Fibroblast of skin of right biceps (primary cell): ENCODE data around the gene SGMS1.

Source experiments
- DNase-seq: peaks from one replicate; pipeline ENCODE4 v3.0.0-alpha.2; 2013

Gene SGMS1

DNA sequence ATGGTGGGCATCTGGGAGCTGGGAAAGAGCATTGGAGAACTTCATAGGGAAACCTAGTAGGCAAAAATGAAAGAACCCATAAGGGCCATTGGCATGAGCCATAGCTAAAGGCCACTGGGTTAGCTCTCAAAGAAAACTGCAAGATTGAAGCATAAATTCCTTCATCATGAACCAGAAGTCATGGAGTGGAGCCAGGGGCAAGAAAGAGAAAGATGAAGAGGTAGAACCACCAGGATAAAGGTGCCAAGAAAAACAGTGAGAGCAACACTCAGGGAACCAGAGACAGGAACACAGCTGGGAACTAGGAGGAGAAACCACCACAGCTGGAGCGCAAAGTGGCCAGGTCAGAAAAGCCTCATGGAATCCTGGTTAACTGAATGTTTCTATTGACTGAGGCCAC lies 11.5 kb upstream of the SGMS1 start:
- DNase-seq: peak; percentile 80

DNA sequence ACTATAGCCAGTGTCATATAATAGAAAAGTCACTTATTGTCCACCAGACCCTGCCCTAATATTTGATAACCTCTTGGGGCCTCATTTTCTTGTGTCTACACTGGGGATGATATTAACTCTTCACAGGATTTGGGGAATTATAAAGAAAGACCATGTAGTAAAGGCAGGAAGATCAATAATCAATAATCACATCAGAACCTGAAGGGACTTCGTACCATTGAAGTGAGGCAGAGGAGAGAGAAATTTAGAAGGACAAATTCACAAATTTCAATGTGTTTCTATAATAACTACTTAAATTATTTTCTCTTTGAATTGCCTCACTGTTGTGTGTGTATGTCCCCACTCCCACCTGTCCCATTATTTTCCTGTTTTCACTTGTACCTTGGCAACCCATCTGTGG lies 10.7 kb upstream of the SGMS1 start:
- DNase-seq: no peak

DNA sequence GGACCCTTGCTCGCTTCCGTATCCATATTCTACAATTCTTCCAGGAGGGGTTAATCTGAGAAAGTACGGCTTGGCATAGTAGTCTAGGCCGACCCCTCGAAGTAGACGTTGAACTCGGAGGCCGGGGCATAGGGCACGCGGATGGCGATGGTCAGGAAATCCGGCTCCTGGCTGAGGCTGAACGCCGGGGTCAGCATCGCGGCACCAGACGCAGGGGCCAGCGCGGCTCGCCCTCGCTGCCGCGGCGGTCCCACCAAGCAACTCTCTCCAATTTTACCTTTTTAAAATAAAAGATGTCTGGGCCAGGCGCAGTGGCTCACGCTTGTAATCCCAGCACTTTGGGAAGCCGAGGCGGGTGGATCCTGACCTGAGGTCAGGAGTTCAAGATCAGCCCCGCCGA lies 7.3 kb upstream of the SGMS1 start:
- DNase-seq: no peak

DNA sequence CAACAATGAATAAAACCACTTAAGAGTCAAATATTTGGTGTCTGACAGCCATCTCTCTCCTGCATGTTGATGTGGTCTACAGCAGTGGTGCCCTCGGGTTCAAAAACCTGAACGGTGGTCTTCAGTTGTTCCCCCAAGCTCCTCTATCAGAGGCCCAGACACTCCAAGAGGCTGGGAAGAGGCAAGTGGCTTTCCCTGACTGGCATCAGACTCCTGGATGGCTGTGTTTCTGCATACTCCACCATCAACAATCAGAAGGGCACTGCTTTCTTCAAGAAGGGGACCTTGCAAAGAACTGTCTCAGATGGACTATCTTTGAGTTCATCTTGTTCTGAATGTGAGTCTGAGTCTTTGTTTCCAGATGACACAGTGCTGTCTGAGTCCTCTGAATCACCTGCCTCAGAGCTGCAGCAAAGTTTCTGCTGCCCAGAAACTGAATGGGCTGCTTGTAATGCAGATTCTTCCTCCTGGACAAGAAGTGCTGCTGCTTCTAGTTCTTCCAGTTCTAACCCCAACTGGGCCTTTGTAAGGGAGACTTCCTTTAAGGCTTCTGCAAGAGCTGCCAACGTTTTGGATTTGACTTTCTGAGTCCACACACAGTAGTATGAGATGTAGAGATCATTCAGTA lies 5.9 kb upstream of the SGMS1 start:
- DNase-seq: no peak

DNA sequence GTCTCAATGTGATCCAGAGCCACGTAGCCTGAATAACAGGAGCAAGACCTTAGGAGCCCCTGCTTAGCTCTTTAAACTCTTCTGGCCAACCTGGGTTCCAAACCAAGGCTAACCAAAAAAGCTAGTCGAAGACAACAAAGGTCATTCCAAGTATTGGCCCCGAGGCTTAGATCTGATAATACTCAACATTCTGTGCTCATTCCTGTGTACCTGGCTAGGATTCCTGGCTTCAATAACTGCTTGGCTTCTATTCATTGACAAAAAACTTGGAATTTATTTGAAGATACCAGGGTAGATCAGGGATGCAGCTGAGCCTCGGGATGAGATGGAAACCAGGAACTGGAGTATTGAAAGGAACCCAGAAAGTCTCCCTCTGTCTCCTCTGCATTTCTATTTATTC lies 4.1 kb upstream of the SGMS1 start:
- DNase-seq: no peak

DNA sequence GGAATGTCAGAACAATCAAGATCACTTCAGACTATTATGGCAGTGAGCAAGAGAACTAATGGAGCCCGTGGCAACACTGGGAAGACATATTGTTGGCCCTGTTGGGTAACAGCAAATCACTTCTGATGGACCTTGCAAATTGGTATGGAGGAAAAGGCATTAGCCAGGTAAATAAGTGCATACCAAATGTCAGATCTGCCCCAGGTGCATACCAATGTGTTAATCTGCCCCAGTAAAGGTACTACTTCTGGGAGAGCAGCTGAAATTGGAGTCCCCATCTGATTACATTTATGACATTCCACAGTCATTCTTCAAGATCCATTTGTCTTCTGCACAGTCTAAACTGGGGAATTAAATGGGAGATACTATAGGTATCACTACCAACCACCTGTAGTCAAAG lies 3.7 kb upstream of the SGMS1 start:
- DNase-seq: no peak

DNA sequence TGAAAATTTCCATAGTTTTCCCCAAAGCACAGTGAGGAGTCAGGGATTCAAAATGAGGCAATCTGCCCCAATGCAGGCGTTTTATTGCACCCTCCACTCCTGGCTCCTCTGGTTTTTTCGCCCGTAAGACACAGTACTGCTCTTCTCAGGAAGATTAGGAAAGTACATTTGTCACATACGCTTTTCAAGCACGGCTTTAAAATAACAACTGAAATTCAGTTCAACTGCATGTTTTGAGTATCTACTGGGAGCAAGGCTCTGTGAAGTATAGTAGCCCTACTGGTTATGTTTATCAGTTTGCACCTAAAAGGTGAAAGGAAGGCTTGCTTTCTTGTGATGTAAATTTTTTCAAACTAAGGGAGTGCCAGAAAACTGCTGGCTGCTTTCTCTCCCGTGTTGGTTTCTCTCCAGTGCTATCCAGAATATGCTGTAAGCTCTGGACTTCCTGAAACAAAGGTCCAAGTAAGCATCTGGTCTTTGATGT lies 1.9 kb upstream of the SGMS1 start:
- DNase-seq: no peak

DNA sequence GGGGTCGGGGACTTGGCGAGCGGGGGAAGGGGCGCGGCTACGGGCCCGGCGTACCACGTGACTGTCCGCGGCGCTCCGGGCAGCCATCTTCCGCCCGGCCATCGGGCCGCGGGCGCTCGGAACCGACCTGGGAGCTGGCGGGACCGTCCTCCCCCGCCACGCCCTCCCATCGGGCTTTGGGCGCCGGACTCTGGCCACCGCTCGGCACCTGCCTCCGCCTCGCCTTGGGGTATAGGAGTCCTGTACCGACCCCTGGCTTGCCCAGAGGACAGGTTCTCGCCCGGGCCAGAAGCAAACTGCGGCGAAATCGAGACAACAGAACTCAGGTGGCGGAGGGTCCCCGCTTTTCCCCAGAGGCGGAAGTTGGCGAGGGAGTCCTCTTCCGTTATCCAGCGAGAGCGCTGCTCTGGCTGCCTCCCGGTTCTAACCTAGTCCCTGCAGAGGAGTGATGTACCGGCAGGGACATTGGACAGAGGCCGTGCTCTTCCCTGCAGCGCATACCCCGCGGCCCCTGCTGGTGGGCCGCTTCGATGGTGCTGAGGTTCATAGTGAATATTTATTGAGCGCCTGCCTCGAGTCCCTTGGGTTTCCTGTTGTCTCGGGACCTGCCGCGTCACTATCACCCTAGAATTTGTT lies 1.2 kb upstream of the SGMS1 start:
- DNase-seq: peak; percentile 77

DNA sequence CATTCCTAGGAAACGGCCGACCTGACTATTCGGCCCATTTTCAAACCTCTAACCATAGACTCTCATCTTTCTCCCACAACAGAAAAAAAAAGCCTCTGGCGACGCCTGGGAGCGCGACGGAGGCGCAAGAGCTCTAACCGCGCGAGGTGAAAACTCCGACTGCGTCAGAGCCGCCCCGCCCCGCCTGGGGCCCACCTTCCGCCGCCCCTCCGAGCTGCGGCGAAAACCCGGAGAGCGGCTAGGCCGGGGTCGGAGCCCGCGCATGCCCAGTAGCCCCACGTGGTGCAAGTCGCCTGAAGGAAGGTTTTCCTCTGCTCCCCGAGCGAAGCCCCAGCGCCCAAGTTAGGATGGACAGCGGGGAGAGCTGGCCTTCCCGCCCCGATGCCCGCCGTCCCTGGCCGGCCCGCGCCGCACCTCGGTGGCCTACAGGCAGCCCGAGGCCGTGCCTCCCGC lies 683 bp upstream of the SGMS1 start:
- peak; percentile 96 for DNase-seq

DNA sequence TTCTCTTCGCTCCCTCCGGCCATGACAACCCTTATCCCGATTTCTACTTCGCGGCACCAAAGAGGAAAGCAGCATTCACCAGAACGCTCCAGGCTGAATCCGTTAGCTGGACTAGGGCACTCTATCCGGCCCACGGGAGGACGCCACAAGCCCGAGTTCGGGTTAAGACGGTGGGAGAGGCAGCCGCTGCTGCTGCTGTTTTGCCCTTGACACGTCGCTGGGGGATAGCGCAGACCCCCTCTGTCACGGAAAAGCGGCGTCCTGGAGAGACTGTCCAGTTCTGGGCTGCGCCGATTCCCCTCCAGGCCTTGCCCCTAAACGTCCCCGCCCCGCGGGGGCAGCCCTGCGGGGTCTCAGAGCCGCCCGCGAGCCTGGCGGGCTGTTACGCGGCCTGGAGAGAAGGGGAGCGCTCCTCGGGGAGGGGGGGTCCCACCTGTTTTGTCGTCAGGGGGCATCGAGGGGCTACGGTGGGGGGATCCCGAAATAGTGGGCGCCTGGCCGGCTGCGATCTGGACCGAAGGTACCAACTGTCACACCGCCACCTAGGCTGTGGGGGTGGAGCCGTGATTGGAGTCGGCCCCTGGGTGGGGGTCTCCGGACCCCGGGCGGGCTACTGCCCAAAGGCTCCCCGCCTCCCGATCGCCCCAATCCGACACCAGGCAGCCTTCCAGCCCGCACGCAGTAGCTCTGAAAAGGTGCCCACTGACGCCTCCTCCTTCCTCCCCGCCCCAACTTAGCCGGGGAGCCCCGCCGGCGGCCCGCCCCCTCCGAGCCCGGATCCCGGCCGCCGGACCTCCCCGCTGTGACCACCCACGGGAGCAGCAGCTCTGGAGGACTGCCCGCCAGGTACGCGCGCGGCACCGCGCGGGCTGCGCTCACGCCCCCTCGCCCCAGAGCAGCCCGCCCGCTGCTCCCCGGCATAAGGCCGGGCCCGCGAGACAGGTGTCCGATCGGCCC lies 772 bp downstream of the SGMS1 start:
- DNase-seq: peak; percentile 26

DNA sequence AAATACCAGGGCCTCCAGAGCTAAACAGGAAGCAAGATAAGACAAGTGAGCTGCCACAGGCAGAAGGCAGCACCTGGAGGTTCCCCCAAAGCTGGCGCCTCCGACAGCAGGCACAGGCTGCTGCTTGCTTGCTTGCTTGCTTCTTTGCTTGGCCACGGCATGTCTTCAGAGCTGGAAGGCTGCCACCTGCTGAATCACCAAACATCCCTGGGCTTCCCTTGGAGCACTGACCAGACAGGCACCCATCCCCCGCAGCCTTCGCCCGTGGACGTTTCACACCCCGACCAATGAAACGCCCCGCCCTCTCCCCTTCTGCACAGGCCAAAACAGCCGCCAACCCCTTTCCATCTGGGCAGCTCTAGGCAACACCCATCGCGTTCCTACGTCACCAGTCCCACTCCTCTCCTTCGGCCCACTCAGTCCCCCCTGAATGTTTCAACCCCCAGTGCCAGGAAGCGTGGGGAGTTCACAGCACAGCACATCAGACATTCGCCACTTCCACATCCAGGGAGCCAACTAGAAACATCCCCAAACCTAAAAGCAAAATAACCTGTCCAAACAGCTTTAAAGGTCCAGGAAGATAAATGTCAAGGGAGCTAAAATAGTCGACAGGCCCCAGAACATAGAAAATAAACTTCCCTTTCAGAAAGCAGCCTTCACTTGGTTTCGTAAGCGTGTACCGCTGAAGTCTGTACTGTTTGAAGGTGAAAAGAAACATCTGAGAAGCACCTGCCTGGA lies 1.6 kb downstream of the SGMS1 start:
- peak; percentile 90 for DNase-seq

DNA sequence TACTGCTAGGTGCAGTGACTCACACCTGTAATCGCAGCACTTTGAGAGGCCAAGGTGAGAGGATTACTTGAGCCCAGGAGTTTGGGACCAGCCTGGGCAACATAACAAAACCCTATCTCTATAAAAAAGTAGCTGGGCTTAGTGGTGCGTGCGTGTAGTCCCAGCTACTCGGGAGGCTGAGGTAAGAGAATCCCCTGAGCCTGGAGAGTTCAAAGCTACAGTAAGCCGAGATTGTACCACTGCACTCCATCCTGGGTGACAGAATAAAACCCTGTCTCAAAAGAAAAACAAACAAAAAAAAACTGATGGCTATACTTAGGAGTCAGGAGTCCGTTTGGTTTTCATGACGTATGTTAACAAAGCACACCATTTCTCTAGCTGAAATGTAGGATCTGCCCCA lies 2.9 kb downstream of the SGMS1 start:
- no peak for DNase-seq

DNA sequence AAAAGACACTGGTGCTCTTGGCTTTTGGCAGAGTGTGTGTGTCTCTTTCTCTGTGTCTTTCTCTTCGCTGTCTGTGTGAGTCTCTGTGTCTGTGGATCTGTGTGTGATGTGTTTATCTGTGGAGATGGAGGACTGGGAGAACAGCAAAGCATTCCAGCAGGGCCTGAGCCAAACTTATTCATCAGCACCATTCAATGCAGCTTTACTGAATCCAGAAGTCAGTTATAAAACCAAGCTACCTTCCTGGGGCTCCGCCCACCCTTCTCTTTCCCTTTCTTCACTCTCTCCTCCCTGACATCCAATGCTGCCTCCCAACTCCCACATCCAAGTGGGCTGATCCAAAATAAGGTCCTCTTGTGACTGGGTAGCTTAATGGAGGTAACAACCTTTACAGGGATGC lies 3.9 kb downstream of the SGMS1 start:
- no peak for DNase-seq

DNA sequence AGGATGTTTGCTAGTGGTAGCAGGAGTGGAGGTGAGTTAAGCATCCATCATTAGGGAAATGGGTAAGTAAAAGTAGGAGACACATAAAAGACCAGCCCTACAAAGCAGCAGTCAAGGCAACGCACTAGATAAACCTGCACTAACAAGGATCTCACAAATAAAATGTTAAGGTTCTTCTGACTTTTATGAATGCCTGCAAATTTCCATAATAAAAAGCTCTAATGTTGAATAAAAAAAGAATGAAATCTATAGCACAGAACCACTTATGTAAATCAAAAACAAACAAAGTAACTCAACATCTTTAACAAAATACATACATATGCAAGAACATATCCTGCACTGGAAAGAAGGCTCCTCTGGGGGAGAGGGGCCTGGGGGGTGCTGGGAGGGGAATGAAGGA lies 4.6 kb downstream of the SGMS1 start:
- DNase-seq: no peak

DNA sequence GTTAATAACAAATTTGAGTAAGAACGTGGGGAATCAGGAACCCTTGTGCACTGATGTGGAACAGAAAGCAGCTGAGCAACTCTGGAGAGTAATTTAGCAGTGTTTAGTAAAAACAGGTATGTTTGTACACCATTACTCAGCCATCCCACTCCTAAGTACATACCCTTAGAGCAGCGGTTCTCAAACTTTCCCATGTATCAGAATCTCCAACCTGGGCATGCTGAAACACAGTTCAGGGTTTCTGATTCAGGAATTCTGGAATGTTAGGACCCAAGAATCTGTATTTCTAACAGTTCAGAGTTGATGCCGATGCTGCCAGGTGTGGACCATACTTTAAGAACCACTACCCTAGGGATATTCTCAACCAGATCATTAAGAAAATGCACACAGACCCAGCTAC lies 5.1 kb downstream of the SGMS1 start:
- DNase-seq: no peak

DNA sequence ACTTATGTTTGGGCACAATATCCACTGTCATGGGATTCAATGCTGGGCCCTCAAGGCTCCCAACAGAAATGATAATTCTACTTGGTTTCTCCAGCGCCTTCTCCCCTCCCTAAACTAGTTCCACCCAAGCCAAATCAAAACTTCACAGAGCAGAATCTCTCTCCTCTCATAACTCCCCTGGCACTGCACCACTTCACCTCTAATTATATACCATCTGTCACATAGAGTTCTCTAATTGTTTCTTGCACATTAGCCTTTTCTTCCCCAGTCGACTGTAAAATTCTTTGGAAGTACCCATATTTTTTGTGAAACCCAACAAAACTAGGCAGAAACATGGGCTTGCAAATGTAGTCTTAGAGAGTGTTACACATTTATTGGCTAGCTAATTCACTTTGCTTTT lies 8.1 kb downstream of the SGMS1 start:
- DNase-seq: no peak

DNA sequence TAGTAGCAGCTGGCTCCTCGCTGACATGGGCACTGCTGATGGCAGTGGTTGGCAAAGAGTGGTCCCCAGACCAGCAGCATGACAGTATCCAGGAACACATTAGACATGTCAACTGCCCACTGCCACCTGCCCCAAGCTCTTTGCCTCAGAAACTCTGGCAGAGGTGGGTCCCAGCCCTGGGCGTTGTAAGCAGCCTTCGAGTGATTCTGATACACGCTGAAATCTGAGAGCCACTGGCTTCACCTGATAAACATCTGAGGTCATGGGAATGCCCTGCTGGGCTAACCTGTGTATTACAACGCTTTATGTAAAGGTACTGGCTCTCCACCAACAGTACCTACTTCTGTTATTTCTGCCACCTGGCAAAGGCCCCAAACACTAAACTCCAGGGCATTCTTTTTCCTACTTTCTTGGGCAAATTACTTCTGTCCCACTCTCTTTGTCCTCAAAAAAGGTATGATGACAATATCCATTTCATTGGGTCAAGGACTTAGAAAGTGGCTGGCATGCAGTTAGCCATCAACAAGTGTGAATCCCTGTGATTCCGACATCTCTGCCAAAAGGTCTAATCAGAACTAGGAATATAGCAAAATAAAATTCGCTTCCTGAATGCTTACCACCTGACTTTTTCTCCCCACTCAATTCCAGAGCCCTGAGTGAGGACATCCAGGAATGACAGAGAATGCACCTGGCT lies 9.2 kb downstream of the SGMS1 start:
- no peak for DNase-seq

DNA sequence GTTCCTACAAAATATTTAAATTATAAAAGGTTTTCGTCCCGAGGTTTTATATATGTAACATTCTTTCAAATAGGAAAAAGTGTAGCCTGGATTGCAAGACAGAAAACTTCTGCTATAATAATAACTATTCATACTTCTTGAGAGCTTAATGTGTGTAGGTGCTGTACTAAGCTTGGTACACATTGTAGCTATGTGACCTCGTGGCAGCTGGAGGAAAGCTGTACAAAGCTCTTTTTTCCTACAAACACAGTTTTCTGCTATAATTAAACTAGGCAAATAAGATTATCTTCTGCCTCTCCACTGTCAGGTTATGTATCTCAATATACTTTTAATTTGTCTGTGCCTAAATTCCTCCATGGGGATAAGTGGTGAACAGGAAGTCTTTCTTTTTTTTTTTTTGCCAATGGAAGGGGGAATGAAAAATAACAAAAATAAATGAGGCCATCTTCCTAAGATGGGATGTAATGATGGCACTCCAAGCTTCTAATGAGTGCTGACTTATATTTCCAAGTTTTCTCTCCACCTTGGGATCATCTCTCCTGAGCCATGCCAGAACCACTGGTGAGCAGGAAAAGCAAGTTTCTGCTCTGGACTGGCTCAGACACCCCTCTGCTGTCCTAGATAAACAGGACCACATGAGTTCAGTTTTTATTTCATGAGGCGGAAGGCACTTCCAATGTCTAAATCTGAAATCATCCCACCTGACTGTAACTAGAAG lies 9.9 kb downstream of the SGMS1 start:
- no peak for DNase-seq

DNA sequence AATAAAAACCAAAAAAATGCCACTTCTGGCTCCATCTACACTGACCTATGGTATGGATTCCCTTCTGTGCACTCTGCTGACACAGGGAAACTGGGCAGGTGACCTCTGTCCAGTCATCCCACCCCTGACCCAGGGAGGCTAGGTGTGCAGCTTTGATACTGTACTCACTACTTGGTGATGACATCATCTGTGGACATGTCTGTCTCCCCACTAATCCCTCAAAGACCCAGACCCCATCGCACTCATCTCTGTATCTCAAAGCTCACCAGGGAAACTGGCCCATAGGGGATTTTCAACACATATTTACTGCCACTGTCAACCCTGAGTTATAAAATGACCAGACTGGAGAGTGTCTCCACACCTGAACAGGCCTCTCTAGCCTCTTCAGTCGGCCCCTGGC lies 10.6 kb downstream of the SGMS1 start:
- no peak for DNase-seq

DNA sequence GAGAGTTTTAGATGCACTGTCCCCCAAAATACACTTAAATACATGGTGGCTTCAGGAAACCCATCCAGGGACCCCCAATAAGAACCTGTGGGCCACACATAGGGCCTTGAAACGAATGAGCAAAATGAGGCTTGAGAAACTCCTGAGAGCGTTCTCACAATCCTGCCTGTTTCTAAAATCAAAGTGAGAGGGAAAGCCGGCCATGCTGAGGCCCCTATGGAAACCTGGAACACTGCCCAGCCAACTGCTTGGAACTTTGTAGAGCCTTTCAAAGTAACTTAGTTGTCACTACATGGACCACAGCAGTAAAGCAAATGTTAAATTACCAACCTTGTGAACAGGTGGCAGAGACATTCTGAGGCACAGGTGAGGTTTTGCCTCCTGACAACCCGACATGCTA lies 13.4 kb downstream of the SGMS1 start:
- DNase-seq: no peak

DNA sequence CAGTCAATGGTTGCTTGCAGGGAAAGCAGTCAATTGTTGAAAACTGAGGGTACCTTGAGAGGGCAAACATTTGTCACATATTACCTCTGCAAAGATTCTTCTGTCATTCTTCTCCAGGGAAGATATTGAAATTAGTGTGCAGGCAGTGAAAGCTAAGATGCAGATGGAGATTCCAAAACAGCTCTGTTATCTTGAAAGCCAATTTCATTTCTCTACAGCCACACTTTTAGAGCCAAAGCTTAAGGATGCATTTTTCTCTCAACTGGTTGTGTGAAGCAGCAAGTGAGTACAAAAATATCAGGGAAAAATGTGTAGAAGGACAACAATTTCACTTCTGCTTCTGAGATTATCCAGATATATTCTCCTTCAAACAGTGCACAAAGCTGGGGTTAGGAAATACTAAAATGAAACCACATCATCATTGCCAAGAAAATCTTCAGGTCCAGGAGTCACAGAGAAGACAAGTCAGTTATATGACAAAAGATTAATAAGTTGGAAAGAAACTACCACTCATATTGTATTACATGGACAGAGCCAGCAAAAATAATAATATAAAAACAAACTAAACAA lies 16.3 kb downstream of the SGMS1 start:
- DNase-seq: no peak

DNA sequence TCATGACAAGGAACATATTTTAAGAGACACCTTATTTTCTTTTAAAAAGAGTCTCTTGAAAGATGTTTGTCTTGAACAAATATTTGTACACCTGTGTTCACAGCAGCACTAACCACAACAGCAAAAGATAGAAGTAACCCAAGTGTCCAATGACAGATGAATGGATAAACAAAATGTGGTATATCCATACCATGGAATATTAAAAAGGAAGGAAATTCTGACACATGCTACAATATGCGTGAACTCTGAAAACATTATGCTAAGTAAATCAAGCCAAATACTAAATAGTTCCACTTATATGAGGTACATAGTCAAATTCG lies 17.8 kb downstream of the SGMS1 start:
- DNase-seq: no peak
